Neural cell (in vitro differentiated cells): ENCODE measurements around the gene IKZF1. TPM values are rescaled to one million over a fixed set of nuclear protein-coding genes. Genes with fewer than 3 reads are reported as not detected.

Experiments used
- H2AFZ ChIP-seq: fragments of 200-600, 300-800 bp; sonication (generic), shearing (Covaris generic); 2 replicates; pipeline ENCODE4 v1.6.0; 2014; ENCODE audit warnings: low read depth, mild to moderate bottlenecking, antibody characterized with exemption, low read length, moderate library complexity
- H3F3A ChIP-seq: fragments of 200-600 bp; shearing (Covaris generic); 2 replicates; pipeline ENCODE4 v1.6.1; 2016; ENCODE audit warnings: mild to moderate bottlenecking, moderate library complexity, mixed read lengths, antibody characterized with exemption, low read length; ENCODE audit not compliant: insufficient read depth, poor library complexity, severe bottlenecking
- H3K27ac ChIP-seq: fragments of 200-600, 300-800 bp; sonication (generic), shearing (Covaris generic); 2 replicates; pipeline ENCODE4 v1.5.1; 2014; ENCODE audit warnings: mild to moderate bottlenecking, low read length, moderate library complexity
- H3K27me3 ChIP-seq: fragments of 300-800, 200-600 bp; sonication (generic), shearing (Covaris generic); 2 replicates; pipeline ENCODE4 v1.6.0; 2014; ENCODE audit warnings: mild to moderate bottlenecking, low read depth, low read length, moderate library complexity; ENCODE audit not compliant: insufficient read depth
- H3K36me3 ChIP-seq: fragments of 300-800, 200-600 bp; sonication (generic), shearing (Covaris generic); 2 replicates; pipeline ENCODE4 v1.5.1; 2014; ENCODE audit warnings: mild to moderate bottlenecking, antibody characterized with exemption, low read length, moderate library complexity; ENCODE audit not compliant: insufficient read depth
- H3K4me2 ChIP-seq: fragments of 300-800, 200-600 bp; sonication (generic), shearing (Covaris generic); 2 replicates; pipeline ENCODE4 v1.6.0; 2014; ENCODE audit warnings: mild to moderate bottlenecking, low read length
- H3K4me3 ChIP-seq: fragments of 300-800, 200-600 bp; sonication (generic), shearing (Covaris generic); 2 replicates; pipeline ENCODE4 v1.5.1; 2014; ENCODE audit warnings: mild to moderate bottlenecking, low read length, moderate library complexity
- H3K79me2 ChIP-seq: fragments of 200-600 bp; shearing (Covaris generic); replicated peaks from 2 replicates; pipeline ENCODE4 v1.6.0; 2014; ENCODE audit warnings: mild to moderate bottlenecking, low read length, moderate library complexity; ENCODE audit not compliant: insufficient read depth
- H3K9ac ChIP-seq: fragments of 300-800, 200-600 bp; sonication (generic), shearing (Covaris generic); 2 replicates; pipeline ENCODE4 v1.6.1; 2016; ENCODE audit warnings: mild to moderate bottlenecking, low read length, mixed read lengths
- H3K9me2 ChIP-seq: fragments of 200-600 bp; shearing (Covaris generic); 2 replicates; pipeline ENCODE4 v1.6.1; 2016; ENCODE audit warnings: mild to moderate bottlenecking, low read length, mixed read lengths; ENCODE audit not compliant: insufficient read depth
- H3K9me3 ChIP-seq: fragments of 200-600, 300-800 bp; sonication (generic), shearing (Covaris generic); 2 replicates; pipeline ENCODE4 v1.6.1; 2016; ENCODE audit warnings: mild to moderate bottlenecking, mixed run types, low read length, moderate library complexity, mixed read lengths
- H4K20me1 ChIP-seq: fragments of 200-600 bp; shearing (Covaris generic); 2 replicates; pipeline ENCODE4 v1.6.1; 2016; ENCODE audit warnings: mild to moderate bottlenecking, mixed run types; ENCODE audit not compliant: insufficient read depth
- EP300 ChIP-seq: fragments of 450-650 bp; conservative IDR thresholded peaks from 2 replicates; pipeline ENCODE4 v1.6.1; 2014; ENCODE audit warnings: antibody characterized with exemption, mild to moderate bottlenecking, moderate library complexity; ENCODE audit not compliant: poor library complexity, severe bottlenecking
- EZH2 ChIP-seq: fragments of 200-600, 300-800 bp; shearing (Covaris generic), sonication (generic); IDR thresholded peaks from 2 replicates; pipeline ENCODE4 v1.6.1; 2014; ENCODE audit warnings: antibody characterized with exemption, low read length, borderline replicate concordance, mild to moderate bottlenecking; ENCODE audit not compliant: insufficient read depth, poor library complexity, severe bottlenecking
- MXI1 ChIP-seq: fragments of 450-650 bp; conservative IDR thresholded peaks from 2 replicates; pipeline ENCODE4 v1.6.1; 2014; ENCODE audit warnings: antibody characterized with exemption, mild to moderate bottlenecking; ENCODE audit not compliant: poor library complexity, severe bottlenecking
- POLR2AphosphoS5 ChIP-seq: IDR thresholded peaks from 2 replicates; pipeline ENCODE4 v1.6.1; 2012
- RAD21 ChIP-seq: fragments of 450-650 bp; conservative IDR thresholded peaks from 2 replicates; pipeline ENCODE4 v1.6.1; 2014; ENCODE audit warnings: antibody characterized with exemption, mild to moderate bottlenecking, moderate library complexity
- SMC3 ChIP-seq: fragments of 450-650 bp; conservative IDR thresholded peaks from 2 replicates; pipeline ENCODE4 v1.6.1; 2014; ENCODE audit warnings: antibody characterized with exemption, mild to moderate bottlenecking, moderate library complexity; ENCODE audit not compliant: poor library complexity
- TAF1 ChIP-seq: IDR thresholded peaks from 2 replicates; pipeline ENCODE4 v1.6.1; 2012; ENCODE audit warnings: low read depth
- polyA plus RNA-seq: library from polyadenylated mRNA; depleted of rRNA; stranded (reverse); fragments of >200 nt; gene quantifications from 2 replicates; pipeline ENCODE4 v1.2.3, GENCODE V29; 2014
- TF ChIP-seq, protein P1 (sequence below): IDR thresholded peaks from 2 replicates; pipeline ENCODE4 v1.6.1; 2012; ENCODE audit warnings: borderline replicate concordance
- TF ChIP-seq, protein P2 (sequence below): fragments of 450-650 bp; IDR thresholded peaks from 2 replicates; pipeline ENCODE4 v1.5.1; 2014; ENCODE audit warnings: antibody characterized with exemption, mild to moderate bottlenecking, moderate library complexity; ENCODE audit not compliant: poor library complexity, severe bottlenecking

The IKZF1 gene
- polyA plus RNA-seq, 1 donor from 2014 or later: 0.24 TPM

DNA sequence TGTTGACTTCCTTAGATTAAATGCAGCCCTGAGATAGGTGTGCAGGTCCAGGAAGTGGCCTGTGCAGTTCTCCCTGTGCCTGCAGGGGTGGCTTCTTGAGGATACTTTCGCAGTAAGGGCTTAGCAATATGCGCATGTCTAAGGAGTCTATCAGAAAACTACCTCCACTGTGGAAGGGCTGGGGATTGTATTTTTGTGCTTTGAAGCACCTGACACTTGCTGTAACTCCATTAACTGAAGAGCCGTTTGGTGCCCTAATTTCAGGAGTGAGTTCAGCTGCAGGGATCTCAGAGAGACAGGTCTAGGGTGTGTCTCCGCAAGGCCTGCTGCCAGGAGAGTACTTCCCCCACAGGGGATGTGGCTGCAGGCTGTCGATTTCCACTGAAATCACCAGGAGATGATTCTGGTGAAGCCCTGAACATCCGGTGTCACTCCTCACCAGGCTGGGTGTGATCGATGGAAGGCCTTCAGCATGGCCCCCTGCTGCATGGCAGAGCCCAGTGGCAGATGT is 35.5 kb downstream of the IKZF1 start:
- Histone ChIP-seq H3K9me2 (no peaks in the 10 kb centered on the region), H3K27me3 (no peaks in the 10 kb centered on the region), H3K36me3 (no peaks in the 10 kb centered on the region), H3K9me3 (no peaks in the 10 kb centered on the region), H2AFZ (no peak overlapping the region), H3K9ac (no peak overlapping the region), H4K20me1 (no peaks in the 10 kb centered on the region), H3K4me3 (no peak overlapping the region), H3K4me2 (no peak overlapping the region), H3F3A (no peaks in the 10 kb centered on the region), H3K27ac (no peak overlapping the region), H3K79me2 (no peaks in the 10 kb centered on the region)
- TF ChIP-seq, protein P1, sequence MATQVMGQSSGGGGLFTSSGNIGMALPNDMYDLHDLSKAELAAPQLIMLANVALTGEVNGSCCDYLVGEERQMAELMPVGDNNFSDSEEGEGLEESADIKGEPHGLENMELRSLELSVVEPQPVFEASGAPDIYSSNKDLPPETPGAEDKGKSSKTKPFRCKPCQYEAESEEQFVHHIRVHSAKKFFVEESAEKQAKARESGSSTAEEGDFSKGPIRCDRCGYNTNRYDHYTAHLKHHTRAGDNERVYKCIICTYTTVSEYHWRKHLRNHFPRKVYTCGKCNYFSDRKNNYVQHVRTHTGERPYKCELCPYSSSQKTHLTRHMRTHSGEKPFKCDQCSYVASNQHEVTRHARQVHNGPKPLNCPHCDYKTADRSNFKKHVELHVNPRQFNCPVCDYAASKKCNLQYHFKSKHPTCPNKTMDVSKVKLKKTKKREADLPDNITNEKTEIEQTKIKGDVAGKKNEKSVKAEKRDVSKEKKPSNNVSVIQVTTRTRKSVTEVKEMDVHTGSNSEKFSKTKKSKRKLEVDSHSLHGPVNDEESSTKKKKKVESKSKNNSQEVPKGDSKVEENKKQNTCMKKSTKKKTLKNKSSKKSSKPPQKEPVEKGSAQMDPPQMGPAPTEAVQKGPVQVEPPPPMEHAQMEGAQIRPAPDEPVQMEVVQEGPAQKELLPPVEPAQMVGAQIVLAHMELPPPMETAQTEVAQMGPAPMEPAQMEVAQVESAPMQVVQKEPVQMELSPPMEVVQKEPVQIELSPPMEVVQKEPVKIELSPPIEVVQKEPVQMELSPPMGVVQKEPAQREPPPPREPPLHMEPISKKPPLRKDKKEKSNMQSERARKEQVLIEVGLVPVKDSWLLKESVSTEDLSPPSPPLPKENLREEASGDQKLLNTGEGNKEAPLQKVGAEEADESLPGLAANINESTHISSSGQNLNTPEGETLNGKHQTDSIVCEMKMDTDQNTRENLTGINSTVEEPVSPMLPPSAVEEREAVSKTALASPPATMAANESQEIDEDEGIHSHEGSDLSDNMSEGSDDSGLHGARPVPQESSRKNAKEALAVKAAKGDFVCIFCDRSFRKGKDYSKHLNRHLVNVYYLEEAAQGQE: no peak
- TF ChIP-seq TAF1: no peak
- no peak for TF ChIP-seq POLR2AphosphoS5
- no peak for TF ChIP-seq RAD21
- TF ChIP-seq MXI1: no peak
- no peak for TF ChIP-seq EP300
- no peak for TF ChIP-seq EZH2
- TF ChIP-seq, protein P2, sequence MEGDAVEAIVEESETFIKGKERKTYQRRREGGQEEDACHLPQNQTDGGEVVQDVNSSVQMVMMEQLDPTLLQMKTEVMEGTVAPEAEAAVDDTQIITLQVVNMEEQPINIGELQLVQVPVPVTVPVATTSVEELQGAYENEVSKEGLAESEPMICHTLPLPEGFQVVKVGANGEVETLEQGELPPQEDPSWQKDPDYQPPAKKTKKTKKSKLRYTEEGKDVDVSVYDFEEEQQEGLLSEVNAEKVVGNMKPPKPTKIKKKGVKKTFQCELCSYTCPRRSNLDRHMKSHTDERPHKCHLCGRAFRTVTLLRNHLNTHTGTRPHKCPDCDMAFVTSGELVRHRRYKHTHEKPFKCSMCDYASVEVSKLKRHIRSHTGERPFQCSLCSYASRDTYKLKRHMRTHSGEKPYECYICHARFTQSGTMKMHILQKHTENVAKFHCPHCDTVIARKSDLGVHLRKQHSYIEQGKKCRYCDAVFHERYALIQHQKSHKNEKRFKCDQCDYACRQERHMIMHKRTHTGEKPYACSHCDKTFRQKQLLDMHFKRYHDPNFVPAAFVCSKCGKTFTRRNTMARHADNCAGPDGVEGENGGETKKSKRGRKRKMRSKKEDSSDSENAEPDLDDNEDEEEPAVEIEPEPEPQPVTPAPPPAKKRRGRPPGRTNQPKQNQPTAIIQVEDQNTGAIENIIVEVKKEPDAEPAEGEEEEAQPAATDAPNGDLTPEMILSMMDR: no peak
- TF ChIP-seq SMC3: no peak

DNA sequence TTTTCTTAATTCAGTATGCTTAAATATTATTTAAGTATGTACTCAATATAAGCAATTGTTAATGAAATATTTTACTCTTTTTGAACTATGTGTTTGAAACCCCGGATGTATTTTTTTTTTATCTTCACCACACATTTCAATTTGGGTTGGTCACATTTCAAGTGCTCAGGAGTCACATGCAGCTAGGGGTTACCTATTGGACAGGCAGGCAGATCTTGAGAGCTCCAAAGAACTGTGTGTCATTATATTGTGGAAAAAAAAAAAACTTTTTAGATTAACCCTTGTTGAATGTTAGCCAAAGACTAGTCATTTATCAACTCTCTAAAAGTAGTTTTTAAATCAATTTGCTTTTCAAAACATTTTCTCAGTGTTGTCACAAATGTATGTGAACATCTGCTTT is 37.2 kb downstream of the IKZF1 start:
- no peak overlapping the region for H3K4me3 ChIP-seq
- no peaks in the 10 kb centered on the region for H3K9me3 ChIP-seq
- no peak overlapping the region for H3K27ac ChIP-seq
- H4K20me1 ChIP-seq: no peaks in the 10 kb centered on the region
- H3K9me2 ChIP-seq: no peaks in the 10 kb centered on the region
- no peak overlapping the region for H2AFZ ChIP-seq
- H3F3A ChIP-seq: no peaks in the 10 kb centered on the region
- TF ChIP-seq RAD21: no peak
- TF ChIP-seq, protein P2: no peak
- TF ChIP-seq SMC3: no peak
- no peak for TF ChIP-seq EZH2
- no peak for TF ChIP-seq POLR2AphosphoS5
- no peak for TF ChIP-seq MXI1
- TF ChIP-seq, protein P1: no peak
- no peak for TF ChIP-seq EP300
- no peak for TF ChIP-seq TAF1
- H3K4me2 ChIP-seq: no peak overlapping the region
- no peaks in the 10 kb centered on the region for H3K27me3 ChIP-seq
- no peaks in the 10 kb centered on the region for H3K36me3 ChIP-seq
- H3K9ac ChIP-seq: no peak overlapping the region
- no peaks in the 10 kb centered on the region for H3K79me2 ChIP-seq
